Measurements from ENCODE around the gene HTRA1.

- TF ChIP-seq, protein P1, sequence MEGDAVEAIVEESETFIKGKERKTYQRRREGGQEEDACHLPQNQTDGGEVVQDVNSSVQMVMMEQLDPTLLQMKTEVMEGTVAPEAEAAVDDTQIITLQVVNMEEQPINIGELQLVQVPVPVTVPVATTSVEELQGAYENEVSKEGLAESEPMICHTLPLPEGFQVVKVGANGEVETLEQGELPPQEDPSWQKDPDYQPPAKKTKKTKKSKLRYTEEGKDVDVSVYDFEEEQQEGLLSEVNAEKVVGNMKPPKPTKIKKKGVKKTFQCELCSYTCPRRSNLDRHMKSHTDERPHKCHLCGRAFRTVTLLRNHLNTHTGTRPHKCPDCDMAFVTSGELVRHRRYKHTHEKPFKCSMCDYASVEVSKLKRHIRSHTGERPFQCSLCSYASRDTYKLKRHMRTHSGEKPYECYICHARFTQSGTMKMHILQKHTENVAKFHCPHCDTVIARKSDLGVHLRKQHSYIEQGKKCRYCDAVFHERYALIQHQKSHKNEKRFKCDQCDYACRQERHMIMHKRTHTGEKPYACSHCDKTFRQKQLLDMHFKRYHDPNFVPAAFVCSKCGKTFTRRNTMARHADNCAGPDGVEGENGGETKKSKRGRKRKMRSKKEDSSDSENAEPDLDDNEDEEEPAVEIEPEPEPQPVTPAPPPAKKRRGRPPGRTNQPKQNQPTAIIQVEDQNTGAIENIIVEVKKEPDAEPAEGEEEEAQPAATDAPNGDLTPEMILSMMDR (IDR thresholded peaks at IDR 0.05 in 8 of 11, conservative IDR thresholded peaks at IDR 0.05 in 3 of 11), result no peak
- TF ChIP-seq POLR2AphosphoS5 (IDR thresholded peaks at IDR 0.05), result no peak
- TF ChIP-seq POLR2A (IDR thresholded peaks at IDR 0.05), result no peak
These were observed 16.1 kb downstream of the HTRA1 start for GRCh38 chr10:122477436-122477835.
